ENCODE measurements around the gene CSF2.

GRCh38 chr5:132098151-132098594 lies 24.6 kb downstream of the CSF2 start:
- no peak for TF ChIP-seq CTCF (IDR thresholded peaks at IDR 0.05)
- TF ChIP-seq POLR2A (IDR thresholded peaks at IDR 0.05; ENCODE audit: low read depth) = no peak

All from esophagus muscularis mucosa (tissue), 3 donors.